Measurements from ENCODE around the gene ADGRG6.
A peak's percentile ranks its signal among the peaks of the same experiment; 100 is the strongest.

The ADGRG6 gene

DNA sequence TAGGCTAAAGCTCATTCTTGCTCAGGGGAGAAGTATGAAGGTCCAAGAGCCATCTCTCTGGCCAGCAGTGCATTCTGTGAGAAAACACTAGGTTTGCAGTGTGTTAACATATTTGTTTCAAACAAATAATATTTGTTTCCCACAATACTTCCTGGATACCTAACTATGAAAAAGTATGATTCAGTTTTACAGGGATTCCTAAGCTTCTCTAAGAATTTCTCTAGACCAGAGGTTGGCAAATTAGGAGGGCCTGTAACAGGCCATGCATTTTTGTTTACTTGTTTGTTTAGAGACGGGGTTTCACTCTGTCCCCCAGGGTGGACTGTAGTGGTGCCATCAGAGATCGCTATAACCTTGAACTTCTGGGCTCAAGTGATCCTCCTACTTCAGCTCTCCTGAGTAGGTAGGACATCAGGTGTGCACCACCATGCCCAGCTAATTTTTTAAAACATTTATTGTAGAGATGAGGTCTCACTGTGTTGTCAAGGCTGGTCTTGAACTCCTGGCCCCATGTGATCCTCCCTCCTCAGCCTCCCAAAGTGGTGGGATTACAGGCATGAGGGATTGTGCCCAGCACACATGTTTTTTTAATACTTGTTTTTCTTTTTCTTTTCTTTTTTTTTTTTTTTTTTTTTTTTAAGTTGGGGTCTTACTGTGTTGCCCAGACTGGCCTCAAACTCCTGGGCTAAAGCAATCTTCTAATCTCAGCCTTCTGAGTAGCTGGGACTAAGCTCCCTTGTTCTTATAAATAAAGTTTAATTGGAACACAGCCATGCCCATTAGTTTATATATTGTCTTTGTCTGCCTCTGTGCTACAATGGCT lies 71.7 kb downstream of the ADGRG6 start:
- DNase-seq (ENCODE audit: low read depth, low spot score): no peak
- H3K27ac ChIP-seq: peak overlapping the region; percentile 80

DNA sequence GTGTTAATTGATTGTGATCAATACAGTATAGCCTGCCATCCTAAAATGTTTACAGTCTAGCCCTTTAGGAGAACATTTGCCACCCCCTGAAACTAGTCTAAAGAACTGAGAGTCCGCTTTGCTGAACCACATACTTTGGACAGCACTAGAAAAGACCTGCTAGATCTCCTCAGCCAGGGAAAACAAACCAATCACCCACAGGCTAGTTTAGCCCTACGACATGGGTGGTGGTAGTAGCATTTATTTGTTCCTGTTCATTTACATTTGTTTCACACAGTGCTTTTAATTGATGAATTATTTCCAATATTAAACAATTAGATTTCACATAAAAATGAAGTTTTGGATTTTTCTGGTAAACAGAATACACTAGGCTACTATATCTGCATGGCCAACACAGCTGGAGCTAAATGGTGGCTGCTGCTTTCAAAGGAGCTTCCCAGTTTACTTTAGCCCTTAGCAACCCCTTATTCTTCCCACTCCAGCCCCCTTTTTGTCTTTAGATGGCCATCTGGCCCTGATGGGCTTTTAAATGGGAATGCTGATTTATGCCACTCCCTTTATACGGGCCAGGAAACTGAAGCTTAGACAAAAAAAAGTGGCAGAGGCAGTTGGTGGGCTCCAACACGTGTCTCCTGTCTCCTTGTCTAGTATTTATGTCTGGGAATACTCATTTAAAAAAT lies 72.4 kb downstream of the ADGRG6 start:
- DNase-seq (ENCODE audit: low read depth, low spot score): no peak
- peak overlapping the region; percentile 80 for H3K27ac ChIP-seq

DNA sequence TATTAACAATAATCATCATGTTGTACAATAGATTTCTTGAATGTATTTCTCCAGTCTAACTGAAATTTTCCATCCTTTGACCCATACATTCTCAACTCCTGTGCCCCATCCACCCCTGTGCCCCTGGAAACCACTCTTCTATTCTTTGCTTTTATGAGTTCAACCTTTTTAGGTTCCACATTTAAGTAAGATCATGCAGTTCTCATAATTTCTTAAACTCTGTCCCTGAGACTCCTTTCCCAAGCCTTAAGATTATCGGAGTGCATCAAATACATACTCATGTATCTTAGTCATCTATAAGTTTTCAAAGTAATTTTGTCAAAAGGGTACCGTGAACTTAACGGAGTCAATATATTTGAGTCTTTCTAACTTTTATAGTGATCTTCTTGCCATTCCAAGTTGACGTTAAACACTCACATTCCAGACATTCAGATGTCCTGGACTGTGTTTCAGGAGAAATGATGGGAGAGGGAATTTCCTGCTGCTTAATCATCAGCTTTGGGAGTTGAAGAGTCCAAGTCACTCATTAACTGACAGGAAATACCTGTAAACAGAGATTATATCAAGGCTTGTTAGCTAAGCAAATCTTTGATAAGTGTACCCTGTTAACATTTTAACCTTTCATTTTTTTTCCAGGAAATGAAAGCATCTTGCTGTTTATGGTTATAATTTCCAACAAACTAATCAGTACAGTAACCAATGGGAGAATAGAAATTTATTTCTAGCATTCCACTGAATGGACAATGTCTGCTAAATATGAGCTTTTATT lies 73.3 kb downstream of the ADGRG6 start:
- peak overlapping the region; percentile 80 for H3K27ac ChIP-seq
- peak; percentile 37 for DNase-seq (ENCODE audit: low read depth, low spot score)

DNA sequence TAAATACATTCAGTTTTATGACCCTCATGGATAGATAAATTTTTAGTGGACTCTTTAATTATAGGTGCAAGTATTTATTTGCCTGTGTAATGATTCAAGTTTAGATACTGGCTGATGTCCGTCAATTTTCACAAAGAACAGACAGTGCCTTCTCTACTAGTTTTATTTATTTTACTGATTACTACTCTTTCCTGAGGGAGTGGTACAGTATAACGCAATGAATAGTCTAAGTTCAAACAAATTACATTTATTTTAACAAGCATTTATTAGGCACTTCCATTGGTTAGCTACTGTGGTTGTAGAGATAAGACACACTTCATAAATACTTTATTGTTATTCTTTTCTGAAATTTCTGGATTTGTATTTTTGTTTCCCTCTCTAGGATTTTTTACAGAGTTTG lies 74.3 kb downstream of the ADGRG6 start:
- peak overlapping the region; percentile 80 for H3K27ac ChIP-seq
- DNase-seq (ENCODE audit: low read depth, low spot score): no peak

DNA sequence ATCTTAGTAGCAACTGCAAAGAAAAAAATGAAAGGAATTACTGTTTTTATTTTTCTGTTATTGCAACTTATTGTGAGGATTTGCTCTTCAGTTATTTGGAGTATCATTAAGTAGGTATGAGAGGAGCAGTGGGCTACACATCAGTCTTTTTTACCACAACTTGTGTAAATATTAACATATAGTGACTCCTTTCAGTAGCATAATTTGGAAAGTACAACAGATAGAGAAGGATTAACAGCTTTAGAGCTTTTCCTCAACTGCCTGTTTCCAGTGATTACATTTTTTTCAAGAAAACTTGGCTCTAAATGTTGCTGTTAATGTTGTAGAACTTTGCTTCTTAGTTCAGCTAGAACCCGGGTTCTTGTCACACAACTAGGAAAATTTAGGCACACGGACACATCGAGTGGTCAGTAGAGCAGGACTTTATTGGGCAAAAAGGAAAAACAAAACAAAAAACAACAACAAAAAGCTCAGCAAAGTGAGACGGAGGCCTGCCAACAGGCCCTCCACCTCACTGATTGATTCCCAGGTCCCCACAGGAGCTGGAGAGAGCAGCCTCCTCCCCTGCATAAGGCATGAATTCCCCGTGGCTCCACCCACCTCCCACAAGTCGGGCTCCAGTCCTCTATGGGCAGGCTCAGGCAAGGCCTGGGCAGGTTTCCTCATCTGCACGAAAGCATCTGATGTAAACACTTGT lies 75.1 kb downstream of the ADGRG6 start:
- DNase-seq (ENCODE audit: low read depth, low spot score): peak; percentile 61
- peak overlapping the region; percentile 80 for H3K27ac ChIP-seq

DNA sequence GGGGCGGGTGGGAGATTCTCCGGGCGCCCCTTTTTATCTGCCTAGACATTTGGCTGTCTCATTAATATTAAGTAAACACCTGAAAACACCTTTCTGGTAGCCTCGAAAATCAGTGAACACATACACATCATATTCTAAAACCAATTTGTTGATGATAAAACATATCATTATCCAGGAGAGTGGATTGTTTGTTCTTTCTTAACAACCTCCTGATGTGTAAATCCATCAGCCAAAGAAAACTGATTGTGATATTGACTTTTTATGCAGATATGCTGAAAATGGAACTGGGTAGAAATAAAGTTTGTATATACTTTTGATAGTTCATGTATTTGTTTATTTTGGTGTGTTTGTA lies 75.7 kb downstream of the ADGRG6 start:
- no peak for DNase-seq (ENCODE audit: low read depth, low spot score)
- peak overlapping the region; percentile 80 for H3K27ac ChIP-seq

DNA sequence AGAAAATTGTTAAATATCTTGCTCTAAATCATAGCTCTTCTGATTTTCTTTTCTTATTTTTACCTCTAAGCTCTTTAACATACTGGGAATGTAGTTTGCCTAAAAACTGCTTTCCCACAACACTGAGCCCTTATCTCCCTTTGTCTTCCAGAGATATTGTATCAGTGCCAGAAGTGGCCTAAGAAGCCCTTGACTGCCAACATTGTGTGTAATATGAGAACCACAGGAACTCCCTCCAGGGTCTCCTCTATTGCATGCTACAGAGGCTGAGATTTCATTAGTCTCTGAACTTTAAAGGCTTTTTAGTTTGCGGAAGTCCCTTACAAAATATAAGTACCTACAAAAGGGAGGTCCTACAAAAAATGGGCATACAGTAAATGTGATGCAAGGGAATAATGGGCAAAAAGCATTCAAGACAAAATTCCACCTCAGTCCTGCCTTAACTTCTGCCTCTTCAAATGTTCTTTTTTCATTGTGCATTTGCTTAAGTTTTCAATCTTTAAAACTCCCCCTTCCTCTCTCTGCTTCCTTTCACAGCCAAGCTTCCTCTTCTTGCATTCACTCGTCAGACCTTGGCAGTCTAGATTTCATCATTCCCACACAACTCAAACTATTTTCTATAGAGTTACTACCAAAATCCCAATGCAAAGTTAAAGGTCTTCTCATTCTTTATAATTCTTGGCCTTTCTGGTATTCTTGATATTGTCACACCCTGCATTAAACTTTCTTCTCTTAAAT lies 76.5 kb downstream of the ADGRG6 start:
- H3K27ac ChIP-seq: peak overlapping the region; percentile 80
- DNase-seq (ENCODE audit: low read depth, low spot score): no peak

DNA sequence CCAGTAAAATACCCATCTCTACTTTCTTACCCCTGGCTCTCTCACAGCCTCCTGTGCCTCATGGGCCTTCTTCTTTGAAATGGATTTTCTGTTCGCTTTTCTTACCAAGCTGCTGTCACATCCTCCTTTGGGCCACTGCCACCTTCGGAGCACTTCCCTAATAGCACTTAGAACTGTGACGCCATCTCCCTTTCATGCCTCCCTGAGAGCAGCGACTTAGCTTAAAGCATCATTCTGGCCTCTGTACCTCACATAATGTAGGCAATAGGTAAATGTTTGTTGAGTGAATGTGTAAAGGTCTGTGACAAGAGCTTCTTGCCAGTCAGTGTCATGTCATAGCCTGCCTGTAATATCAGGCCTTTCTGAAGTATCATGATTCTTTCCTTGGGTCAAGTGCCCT lies 78.8 kb downstream of the ADGRG6 start:
- H3K27ac ChIP-seq: no peak overlapping the region
- DNase-seq (ENCODE audit: low read depth, low spot score): no peak

DNA sequence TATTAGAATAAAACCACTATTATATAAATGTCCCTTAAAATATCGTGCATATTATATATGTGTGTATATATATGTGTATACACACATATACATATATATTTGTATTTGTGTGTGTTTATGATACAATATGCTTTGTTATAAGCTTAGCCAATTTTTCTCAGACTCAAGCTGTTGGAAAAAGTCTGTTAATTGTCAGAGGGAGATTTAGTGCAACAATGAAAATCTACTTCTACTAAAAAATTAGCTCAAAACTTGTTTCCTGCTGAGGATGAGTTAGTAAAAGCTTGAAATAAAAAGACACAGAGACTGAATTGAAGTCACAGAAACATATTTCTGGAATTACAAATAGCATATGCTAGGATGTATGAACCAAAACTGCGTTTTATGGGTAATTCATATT lies 79.4 kb downstream of the ADGRG6 start:
- no peak for DNase-seq (ENCODE audit: low read depth, low spot score)
- H3K27ac ChIP-seq: no peak overlapping the region

DNA sequence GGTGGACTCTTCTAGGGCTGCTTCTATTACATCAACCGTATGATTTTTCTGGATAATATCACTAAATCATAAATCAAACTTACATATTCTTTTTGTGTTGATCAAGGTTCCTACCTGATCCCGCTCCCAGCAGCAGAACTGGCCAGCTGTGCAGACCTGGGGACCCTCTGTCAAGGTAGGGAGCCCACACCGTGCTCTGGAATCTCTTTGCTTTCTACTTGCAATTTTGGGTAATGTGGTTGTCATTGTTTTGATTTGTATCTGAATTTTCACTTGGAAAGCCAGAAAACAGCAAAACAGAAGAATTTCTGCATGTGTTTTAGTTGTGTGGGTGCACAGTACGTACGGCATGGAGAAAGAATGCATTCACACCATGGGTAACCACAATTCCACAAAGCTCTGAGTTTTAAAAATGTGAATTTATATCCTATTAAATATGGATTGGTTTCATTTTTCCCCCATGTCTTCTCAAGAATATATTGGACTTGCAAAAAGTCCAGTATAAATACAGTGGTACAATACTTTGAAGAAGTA lies 80.1 kb downstream of the ADGRG6 start:
- H3K27ac ChIP-seq: no peak overlapping the region
- DNase-seq (ENCODE audit: low read depth, low spot score): no peak

DNA sequence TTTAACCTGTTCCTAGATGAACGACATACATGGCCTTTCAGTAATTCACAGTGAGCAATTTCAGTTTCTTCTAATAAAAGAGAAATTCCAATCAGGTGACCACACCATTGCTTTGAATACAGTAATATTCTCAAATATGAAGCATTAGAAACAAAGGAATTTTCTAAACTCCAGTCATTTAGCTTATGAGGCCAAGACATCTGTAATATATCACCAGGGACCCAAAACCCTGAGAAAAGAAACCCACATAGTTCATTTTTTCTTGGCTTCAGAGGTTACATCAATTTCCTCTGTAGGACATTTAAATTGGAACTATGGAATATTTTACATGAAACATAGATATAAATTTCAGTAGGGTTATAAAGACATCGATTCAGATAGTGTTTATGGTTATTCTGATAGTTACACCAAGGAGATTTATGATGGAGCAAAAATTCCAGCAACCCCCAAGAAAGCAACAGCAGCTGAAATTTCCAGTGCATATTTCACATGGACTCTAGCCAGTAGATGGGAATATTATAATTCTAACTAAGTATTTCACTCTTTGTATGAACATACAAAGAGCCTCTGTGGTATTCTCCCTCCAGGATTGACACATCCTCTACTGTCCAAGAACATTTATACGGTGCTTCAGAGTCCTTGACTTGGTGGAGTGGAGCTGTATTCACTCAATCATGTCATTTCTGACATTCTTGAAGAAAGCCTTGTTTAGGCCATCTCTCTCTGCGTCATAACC lies 82.9 kb downstream of the ADGRG6 start:
- no peak for DNase-seq (ENCODE audit: low read depth, low spot score)
- no peak overlapping the region for H3K27ac ChIP-seq

DNA sequence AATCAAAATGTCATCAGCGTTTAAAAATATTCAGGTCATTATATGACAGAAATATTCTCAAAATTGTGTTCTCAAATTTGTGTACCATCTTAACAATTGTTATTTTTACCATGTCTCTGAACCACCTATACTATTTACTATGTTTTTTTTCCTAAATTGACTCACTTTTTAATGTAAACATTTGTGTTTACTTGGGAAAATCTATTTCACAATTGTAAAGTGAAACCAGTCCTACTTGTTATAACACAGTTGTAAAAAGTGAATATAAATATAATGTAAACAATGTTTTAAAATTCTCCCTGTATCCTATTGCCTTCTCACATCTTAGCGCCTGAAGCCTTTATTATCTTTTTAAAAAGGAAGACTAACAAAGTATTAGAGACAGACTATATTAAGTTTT lies 83.5 kb downstream of the ADGRG6 start:
- no peak overlapping the region for H3K27ac ChIP-seq

DNA sequence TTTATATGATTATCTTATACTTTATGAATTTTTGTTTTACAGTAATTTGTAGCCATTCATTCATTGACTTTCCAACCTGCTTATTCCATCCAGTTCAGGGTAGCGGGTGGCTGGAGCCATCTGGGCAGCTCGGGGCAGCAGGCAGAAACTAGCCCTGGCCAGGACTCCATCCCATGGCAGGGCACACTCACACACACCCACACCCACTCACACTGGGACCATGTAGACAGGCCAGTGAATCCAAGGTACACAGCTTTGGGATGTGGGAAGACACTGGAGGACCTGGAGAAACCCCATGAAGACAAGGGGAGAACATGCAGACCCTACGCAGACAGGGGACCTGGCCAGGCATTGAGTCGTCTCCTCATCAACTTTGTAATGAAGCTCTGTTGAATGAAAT lies 84.8 kb downstream of the ADGRG6 start:
- no peak for DNase-seq (ENCODE audit: low read depth, low spot score)
- no peak overlapping the region for H3K27ac ChIP-seq

More for the DNA sequence above, 83.5 kb downstream of the ADGRG6 start:
- DNase-seq (ENCODE audit: low read depth, low spot score): no peak

DNA sequence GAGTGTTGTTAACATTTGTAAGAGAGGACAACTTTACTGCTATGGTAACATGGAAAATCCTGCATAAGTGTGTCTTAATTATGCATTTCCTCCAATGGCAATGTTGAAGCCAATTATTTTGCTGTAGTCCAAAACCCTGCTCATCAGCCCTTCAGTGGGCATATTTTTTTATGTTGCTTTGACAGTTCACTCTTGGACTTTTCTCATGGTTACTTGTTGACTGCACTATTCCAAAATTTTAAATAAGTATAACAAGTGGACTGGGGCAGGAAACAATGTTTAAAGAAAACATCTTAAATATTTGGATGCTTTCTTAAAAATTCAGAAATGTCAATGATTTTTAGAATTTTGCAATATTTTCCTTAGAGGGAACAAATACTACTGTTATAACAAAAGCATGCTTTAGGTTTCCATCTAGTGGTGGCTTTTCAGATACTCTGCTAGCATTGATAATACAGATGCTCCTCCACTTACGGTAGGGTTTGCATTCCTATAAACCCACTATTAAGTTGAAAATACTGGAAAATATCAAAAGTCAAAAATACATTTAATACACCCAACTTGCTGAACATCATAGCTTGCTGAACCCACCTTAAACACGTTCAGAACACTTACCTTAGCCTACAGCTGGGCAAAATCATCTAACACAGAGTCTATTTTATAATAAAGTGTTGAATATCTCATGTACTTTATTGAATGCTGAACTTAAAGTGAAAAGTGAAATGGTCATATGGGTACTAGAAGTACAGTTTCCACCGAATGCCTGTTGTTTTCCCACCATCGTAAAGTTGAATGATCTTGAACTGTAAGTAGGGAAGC lies 86.4 kb downstream of the ADGRG6 start:
- H3K27ac ChIP-seq: no peak overlapping the region
- DNase-seq (ENCODE audit: low read depth, low spot score): no peak

DNA sequence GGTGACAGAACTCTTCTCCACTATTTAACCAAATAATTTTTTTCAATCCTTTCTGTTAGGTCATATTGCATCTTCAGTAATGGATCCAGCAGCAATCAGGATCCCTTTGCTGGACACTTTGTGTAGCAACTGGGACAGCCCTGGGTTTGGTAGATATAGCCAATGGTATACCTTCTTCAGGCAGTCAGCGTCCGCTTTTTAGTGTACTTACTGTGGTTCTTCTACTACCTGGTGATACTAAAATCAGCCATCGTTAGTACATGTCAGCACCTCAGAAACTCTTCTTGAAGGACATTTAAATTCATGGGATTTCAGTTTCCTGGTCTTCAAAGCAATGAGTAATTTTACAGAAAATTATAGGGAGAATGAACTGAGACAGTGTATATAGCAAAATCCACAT lies 93.5 kb downstream of the ADGRG6 start:
- no peak overlapping the region for H3K27ac ChIP-seq
- no peak for DNase-seq (ENCODE audit: low read depth, low spot score)

DNA sequence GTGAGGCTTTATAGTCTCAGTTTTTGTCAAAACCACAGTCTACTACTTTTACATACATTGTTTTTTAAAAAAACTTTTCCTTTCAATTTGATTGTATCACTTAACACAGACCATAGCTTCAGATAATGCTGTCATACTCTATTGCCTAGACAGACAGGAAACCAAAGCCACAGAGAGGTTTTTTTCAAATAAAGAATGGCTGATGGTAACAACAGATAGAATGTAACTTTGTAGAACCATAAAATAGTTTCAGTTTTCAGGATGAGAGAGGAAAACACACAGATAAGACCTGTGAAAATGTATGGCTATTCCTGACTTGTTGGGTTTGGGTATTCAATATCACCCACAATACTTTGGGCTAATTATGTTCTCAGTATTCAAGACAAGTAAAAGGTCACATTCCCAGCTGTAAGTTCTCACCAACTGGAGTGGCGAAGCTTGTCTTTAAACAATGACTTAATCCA lies 94.0 kb downstream of the ADGRG6 start:
- no peak for DNase-seq (ENCODE audit: low read depth, low spot score)
- no peak overlapping the region for H3K27ac ChIP-seq

DNA sequence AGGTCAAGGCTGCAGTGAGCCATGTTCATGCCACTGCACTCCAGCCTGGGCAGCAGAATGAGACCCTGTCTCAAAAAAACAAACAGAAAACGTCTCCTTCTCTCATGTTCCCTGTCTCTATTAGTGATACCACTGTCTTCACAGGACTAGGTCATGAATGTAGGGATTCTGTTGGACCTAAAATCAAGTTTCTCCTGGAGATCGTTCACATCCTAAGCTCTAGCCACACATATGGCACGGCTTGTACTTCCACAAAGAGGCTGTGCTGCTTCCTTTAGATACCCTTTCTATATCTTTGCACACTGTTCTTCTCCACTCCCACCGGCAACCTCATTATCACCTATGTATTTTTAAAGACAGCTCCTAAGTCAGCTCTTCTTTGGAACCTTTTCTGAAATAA lies 96.5 kb downstream of the ADGRG6 start:
- DNase-seq (ENCODE audit: low read depth, low spot score): no peak
- no peak overlapping the region for H3K27ac ChIP-seq

DNA sequence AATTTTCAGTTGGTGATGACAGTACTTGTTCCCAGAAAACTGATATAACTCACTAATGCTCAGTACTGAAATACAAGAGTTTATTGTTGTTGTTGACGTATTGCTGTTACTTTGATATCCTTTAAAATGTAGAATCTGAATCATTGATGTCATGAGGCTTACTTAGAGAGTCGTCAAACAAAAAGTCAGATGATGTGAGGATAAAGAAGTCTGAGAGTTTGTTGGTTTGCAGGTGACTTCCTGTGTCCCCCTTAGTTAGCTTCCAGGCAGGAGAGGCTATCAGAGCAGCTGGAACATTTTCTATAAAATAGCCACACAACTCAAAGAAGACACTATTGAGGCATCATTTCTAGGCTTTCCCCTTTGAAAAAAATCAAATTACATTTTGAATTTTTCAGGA lies 97.9 kb downstream of the ADGRG6 start:
- no peak for DNase-seq (ENCODE audit: low read depth, low spot score)
- no peak overlapping the region for H3K27ac ChIP-seq

Data from epithelial cell of prostate (primary cell).